ENCODE measurements around the gene BABAM1.

The BABAM1 gene

GRCh38 chr19:17325133-17325532, 57.9 kb downstream of the BABAM1 start:
- no peak for DNase-seq

GRCh38 chr19:17325881-17326594, 58.8 kb downstream of the BABAM1 start:
- DNase-seq = no peak

GRCh38 chr19:17326595-17326966, 59.3 kb downstream of the BABAM1 start:
- DNase-seq = no peak

DNA sequence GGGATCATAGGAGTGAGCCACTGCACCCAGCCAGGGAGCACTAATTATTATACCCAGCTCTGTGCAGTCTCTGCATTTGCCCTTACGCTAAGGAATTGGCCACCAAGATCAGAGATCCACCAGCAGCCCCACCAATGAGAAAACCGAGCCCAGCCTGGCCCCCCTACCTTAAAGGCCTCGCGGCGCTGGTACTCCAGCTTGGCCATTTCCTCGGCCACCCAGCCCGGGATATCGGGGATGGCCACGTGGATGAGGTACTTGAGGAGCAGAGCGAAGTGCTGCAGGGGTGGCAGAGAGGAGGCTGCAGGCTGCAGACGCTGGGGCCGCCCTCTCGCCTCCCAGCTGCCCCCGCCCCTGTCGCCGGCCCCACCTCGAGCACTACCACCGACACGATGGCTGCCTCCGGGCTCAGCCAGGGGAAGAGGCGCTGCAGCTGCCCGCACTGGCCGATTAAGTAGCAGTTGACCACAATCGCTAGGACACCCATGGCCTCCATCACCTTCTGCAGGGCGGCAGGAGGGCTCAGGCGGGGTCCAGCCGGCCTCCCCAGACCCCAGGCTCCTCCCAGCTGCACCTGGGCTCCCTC, 59.9 kb downstream of the BABAM1 start:
- no peak for DNase-seq

DNA sequence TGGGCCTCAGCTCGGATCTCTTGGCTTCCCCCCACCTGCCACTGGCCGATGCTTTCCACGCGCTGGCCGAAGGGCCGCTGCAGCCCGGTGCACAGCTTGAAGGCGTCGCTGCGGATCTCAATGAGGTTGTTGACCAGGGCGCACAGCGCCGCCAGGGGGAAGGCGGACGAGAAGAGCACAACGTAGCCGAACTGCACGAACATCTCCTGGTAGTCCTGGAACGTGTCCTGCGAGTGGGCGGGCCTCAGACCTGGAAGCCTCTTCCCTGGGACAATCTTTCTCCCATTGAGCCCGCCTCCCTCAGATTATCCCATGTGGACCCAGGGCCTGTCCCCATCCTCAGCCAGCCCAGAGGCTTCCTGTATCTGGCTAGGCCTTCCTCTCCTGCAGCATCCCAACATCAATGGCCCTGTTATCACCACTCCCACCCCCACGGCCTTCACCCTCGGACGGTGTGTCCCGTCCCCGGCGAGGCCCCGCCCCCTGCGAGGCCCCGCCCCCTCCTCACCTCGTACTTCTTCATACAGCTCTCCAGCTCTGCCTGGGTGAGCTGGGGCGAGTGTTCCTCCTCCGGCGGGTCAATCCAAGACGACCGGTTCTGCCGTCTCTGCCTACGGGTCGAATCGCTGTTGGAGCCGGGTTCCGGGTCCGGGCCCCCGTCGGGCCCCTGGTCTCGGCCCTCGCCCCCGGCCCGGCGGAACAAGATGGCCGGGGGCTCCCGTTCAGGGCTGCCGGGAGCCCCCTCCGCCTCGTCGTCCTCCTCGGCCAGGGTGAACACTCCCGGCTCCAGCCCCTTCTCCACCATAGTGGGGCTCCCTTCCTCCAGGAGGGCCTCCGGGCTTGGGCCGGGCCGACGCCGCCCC, 60.6 kb downstream of the BABAM1 start:
- peak in 2 of 3 experiments; percentile 50 to 64 for DNase-seq
